HG02623 (cell line): ENCODE results near the gene MARCHF4.

Source experiments
- ATAC-seq: cut with Tn5 transposase; IDR thresholded peaks from one replicate; pipeline ENCODE4 v1.9.1; 2021; ENCODE audit warnings: moderate library complexity; ENCODE audit not compliant: unreplicated experiment

MARCHF4 gene

DNA sequence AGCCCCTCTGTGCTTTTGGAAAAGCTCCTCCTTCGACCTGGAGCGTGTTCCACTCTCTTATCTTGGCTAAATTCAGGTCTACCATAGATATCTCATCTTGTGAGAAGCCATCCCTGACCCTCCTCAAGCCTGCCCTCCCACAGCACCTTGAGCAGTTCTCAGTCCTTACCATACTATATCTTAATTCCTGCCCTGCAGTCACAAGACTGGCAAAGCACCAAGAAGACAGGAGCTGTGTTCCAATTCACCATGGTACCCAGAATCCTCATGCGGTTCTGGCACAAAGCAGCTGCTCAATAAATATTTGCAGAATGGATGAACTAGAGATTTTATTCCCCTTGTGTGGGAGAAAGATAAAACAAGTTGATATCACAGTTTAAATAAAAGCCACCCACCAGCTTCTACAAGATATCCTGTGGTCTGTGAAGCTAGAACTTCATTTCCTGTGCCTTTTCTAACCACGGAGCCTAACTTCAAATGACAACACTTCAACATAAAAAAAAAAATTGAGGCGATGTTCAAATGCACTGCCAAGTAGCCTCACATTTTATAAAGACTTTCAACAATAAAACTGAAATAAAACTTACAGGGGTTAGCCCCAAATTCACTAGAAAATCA lies 19.5 kb downstream of the MARCHF4 start:
- no peak for ATAC-seq

DNA sequence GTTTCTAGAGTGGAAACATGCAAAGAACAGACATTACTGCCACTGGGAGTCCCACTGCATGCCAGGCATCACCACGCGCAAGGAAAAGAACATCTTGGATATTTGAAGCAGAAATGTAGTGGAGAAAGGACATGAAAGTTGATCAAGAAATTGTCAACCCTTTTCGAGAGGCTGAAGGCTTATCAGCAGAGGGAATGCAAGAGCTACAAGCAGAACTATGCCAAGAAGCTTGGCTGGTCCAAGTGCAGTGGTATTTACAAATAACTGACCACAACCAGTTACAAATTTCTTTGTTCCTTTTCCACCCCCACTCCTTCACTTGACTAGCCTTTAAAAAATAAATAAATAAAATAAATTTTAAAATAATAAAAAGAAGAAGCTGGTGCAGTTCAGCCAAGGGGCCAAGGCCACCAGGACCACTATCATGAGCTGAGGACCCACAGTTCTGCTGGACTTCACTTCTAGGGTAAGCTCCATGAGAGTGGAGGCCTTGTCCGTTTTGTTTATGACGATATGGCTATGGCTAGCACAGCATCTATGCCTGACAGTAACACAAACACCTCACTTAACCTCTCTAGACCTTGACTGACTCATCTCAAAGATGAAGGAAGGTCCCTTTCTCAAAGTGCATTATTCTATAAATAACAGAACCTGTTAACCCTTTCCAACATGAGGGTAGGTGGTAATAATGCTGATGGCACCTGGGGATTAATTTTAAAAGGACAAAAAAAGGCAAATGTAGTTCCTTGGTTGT lies 20.9 kb downstream of the MARCHF4 start:
- ATAC-seq = no peak

DNA sequence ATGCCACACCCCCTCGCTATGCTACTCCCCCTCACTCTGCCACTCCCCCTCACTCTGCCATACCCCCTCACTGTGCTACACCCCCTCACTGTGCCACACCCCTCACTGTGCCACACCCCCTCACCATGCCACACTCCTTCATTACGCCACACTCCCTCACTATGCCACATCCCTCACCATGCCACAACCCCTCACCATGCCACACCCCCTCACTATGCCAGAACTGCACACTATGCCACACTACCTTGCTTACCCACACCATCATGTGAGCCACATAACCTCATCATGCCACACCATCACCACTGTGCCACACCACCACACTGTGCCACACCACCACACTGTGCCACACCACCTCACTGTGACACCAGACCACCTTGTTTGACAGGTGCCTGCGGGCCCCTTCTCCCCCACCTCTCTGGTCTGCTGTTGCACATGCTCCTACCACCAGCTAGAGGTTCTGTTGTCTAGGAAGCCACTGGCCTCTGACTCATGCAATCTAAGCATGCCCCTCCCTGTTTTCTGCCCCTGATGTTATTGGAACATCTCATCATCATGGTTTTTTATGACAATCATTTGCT lies 22.0 kb downstream of the MARCHF4 start:
- ATAC-seq = no peak

DNA sequence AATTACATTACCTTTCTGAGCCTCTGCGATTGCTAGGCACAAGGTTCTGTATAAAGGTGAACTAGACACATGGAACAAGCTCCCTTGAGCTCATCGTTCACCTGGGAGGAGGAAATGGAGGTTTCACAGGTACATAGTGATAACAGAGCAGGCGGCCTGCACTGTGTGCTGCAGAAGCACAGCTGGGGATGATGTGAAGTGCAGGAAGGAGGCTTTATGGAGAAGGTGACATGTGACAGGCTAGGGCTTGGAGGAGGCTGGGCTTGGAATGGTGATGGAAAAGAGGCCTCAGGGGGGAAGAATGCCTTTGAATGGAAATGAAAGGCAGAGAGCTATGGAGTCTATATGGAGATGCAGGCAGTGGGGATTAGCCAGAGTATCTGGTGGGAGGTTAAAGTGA lies 22.9 kb downstream of the MARCHF4 start:
- no peak for ATAC-seq

DNA sequence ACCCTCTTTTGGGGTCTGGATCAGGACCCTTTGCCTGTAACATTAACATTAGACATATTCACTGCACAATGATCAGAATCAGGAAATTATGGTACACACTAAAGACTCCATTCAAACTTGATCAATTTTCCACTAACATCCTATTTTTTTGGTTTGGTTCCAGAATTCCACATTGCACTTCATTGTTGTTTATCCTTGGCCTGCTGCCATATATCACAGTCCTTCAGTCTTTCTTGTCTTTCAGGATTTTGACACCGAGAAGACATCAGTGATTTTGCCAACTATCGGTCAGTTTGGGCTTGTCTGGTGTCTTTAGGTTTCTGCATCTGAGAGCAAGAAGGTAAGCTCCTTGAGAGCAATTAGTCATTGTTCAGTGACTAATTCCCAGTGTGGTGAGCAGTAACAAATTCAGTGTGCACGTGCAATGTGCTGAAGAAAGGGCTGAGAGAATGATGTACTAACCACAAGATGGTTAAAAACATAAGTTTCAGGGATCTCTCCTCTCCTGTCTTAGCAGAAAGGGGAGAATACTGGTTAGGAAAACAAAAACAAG lies 23.5 kb downstream of the MARCHF4 start:
- no peak for ATAC-seq

DNA sequence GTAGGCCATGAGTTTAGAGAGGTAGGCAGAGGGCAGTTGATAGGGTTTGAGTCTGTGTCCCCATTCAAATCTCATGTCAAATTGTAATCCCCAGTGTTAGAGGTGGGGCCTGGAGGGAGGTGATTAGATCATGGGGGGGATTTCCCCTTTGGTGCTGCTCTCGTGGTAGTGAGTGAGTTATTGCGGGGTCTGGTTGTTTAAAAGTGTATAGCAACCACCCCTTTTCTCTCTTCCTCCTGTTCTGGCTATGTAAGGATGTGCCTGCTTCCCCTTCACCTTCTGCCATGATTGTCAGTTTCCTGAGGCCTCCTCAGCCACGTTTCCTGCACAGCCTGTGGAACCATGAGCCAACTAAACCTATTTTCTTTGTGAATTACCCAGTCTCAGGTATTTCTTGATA lies 25.5 kb downstream of the MARCHF4 start:
- ATAC-seq = no peak

DNA sequence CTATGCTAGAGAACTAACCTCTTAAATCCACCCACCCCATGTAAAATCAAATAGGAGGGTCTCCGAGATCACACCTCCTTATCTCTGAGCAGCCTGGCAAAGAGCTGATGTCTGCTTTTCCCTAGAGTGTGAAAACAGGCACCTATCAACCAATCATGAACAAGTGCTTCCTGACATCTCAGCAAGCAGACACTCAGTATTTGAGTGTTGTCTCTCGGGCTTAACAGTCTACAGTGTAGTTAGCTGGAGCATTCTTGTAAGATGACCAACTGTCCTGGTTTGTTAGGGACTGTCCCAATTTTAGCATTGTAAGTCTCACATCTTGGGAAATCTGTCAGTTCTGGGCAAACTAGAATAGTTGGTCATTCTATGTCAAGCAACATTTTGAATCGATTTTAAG lies 26.4 kb downstream of the MARCHF4 start:
- no peak for ATAC-seq

DNA sequence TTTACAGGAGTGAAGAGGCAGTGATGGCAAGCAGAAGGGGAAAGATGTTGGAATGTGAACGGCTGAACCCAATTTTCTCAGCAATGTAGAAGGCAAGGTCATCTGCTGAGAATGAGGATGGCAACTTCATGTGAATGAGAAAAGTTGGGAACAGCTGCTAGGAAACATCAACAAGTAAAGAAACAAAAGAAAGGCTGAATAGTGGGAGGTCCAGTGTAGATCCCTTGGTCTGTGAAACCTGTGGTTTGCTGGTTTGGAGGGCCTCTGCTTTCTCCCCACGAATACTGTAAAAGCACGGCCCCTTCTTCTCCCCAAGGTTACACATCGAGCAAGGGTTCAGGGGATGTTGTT lies 27.4 kb downstream of the MARCHF4 start:
- no peak for ATAC-seq

DNA sequence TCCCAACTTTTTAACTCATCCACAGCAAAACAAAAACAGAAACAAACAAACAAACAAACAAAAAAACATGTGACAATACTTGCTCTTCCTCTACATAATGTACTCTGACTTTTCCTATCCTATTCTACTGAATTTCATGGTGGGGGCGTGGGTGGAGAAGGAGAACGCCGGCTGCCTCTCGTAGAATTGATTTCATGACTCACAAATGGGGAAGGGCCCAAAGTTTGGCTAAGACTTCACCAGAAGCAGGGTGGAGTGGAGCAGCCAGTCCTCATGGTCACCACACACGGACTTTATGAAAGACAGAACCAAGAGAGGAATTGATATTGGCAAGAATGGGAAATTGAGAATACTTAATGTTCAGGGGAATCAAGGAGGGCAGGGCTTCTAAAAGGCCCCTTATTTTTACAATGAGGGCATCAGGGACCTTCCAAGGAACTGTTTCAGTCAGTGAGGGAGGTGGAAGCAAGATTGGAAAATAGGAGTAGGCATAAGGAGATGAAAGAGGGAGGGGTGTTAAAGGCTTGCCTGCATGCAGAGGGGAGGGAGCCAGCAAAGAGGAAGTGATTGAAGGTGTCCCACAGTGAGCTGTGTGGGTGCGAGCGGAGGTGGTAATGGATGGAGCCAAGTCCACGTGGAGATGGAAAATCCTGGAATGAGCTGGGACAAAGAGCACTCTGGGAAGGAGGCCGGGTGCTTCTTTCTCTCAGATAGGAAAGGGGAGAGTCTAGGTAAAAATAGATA lies 27.9 kb downstream of the MARCHF4 start:
- no peak for ATAC-seq

DNA sequence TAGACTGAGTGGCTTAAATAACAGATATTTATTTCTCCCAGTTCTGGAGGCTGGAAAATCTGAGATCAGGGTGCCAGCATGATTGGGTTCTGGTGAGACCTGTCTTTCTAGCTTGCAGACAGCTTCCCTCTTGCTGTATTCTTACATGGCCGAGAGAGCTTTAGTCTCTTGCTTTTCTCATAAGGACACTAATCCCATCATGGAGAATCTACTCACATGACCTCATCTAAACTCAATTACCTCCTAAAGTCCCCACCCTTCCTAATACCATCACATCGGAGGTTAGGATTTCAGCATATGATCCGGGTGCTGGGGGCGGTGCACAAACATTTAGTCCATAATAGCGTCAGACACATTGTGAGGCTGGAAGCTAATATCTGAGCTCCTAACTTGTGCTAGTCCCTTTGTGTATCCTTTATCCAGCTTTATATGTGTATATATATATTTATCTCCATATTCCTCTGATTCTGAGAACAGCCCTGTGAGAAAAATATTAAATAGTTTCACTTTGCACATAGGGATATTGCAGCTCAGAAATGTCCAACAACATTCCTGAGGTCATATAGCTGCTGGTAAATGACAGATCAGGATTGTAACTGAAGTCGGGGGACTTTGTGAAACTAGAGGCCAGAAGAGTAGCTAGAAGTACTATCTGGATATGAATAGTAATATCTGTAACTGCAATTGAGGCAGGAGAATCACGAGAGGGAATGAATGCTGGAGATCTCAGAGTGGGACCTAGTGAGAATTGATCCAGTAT lies 28.9 kb downstream of the MARCHF4 start:
- no peak for ATAC-seq

DNA sequence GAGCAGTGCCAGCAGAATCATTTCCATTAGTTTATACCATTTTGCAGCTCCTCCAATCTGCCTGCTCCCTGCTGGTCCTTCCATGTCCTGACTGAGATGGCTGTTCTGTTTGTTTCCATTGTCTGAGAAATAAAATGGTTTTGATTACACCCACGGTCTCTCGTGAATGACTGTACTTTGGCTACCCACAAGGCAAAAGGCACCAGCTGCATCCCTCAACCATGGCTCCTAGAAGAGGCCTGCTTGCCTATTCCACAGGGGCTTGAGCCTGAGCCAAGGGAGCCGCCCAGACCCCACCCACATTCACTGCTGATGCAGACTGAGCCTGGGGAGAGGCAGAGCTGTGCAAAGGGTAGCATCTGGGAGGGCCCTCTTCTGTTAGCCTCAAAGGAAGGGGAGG lies 31.2 kb downstream of the MARCHF4 start:
- ATAC-seq = no peak

DNA sequence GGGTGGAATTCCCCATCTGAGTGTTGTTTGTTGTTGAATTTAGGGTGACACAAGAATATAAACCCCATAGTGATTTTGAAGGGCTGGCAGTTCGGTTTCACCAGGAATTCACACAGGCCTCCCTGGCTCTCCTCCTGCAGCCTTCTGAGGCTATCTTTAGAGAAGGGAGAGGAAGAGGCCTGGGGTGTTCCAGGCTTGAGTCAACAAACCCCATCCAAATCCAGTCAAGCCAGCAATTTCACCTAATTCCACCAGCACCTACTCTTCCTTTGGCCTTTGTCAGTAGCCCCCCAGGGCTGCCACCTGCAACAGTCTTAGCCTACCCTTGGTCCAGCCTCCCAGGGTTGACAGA lies 32.0 kb downstream of the MARCHF4 start:
- no peak for ATAC-seq

DNA sequence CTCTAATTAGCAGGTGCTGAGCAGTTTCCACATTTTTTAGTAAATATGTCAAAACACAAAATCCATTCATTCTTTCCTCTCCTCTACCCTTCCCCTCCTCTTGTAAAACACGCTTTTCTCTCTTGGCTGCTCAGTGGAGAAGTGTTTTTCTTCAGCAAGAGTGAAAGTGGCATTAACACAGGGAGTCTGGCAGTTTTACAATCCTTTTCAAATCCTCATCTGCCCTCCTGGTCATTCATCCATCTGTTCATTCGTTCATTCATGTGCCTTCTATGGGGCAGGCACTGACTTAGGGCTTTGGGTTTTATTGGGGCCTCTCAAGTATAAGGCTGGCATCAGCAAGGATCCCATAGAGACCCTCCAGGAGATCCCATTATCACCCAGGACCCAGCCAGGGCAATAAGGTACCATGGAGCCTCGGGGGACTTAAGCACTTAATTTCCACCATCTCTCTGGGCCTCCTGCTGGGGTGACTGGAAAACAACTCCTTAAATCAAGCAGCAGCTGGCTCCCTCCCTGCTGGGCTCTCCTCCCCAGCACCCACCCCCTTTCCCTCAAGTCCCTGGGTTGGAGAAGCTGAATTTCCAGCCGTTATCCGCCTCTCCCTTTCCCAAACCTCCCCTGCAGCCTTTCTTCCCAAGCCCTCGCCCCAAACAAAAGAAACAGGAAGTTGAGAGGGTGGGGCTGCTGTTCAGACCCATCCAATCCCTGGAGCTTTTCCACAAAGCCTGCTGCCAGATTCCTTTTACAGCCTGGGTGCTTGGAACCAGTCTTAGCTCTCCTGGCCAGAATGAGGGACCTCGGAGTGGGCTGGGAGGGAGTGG lies 32.6 kb downstream of the MARCHF4 start:
- no peak for ATAC-seq

DNA sequence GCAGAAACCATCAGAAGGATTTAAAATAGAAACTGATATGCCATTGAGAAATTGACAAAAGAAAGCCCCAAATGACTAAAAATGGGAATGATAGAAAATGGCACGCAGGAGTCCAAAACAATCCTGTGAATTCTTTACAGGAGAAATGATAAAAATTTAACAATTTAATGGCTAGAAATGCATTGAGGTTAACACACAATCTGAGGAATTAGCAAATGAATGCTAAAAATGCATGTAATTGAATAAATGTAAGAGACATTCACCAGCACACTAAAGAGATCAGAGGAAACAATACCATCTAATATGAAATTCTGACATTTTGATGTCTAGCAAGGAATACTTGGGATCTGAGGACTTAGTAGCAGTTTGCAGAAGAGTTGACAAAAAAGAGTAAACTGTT lies 37.0 kb downstream of the MARCHF4 start:
- no peak for ATAC-seq

DNA sequence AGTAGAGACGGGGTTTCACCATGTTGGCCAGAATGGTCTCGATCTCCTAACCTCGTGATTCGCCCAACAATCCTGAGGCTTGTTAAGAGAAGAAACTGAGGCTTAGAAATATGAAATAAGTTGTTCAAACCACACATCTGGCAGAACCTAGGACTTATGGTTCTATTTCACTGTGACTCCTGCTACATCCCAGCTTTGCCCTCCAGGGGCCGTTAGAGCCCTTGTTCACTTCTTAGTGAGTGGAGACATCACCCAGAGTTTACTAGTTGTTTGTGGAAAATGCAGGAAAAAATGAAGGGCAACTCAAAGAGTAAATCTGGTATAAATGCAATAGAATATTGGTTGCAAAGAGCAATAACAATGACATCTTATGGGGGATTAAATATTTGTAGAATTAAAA lies 43.9 kb downstream of the MARCHF4 start:
- no peak for ATAC-seq

DNA sequence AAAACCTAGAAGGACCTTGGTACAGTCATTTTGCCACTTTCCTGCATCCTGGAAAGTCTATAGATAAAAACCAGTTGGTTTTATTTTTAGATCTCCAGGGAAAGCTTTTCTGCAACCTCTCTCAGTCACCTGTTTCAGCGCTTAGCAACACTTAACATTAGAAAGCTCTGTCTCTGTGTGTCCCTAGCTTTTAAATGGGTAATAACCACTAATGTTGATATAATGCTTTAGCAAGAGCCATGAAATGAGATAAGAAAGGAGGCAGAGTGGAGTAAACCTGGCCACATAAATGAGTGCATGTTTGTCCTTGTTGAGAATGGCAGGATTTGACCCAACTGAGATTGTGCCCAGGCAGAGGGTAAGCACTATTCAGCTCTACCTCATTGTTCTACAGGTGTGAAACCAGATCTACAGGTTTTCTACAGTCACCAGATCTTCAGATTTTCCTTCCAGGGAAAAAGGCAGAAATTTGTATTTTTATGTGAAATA lies 44.8 kb downstream of the MARCHF4 start:
- no peak for ATAC-seq
